K562 (cell line): ENCODE measurements around the gene UNC45A. TPM values are rescaled to one million over a fixed set of nuclear protein-coding genes. Genes with fewer than 3 reads are reported as not detected.

Experiments
- CCAR2 ChIP-seq: fragments of 200-400 bp; formaldehyde crosslinking; IDR thresholded peaks from 2 replicates; pipeline ENCODE4 v1.6.1; 2017; ENCODE audit warnings: mild to moderate bottlenecking, low read depth, low read length
- DMBX1 ChIP-seq: fragments of 250-450 bp; sonication (Bioruptor Pico); IDR thresholded peaks from 2 replicates; pipeline ENCODE4 v1.8.0; 2022; ENCODE audit warnings: inconsistent platforms, mild to moderate bottlenecking, moderate library complexity, borderline replicate concordance
- DPF2 ChIP-seq: fragments of 450-650 bp; IDR thresholded peaks from 2 replicates; pipeline ENCODE4 v1.6.1; 2016
- ESRRA ChIP-seq: fragments of 450-650 bp; IDR thresholded peaks from 2 replicates; pipeline ENCODE4 v1.6.1; 2014; ENCODE audit warnings: low read depth, mild to moderate bottlenecking, moderate library complexity, borderline replicate concordance
- GATAD2B ChIP-seq: fragments of 450-650 bp; IDR thresholded peaks from 2 replicates; pipeline ENCODE4 v1.6.1; 2017; ENCODE audit warnings: mild to moderate bottlenecking, borderline replicate concordance
- KAT8 ChIP-seq: fragments of 450-650 bp; IDR thresholded peaks from 2 replicates; pipeline ENCODE4 v1.6.1; 2016; ENCODE audit warnings: low read depth, mild to moderate bottlenecking
- MTF1 ChIP-seq: fragments of 250-450 bp; sonication (Bioruptor Pico); IDR thresholded peaks from 2 replicates; pipeline ENCODE4 v1.9.0; 2021; ENCODE audit warnings: moderate library complexity, mild to moderate bottlenecking, inconsistent platforms, borderline replicate concordance
- NFIC ChIP-seq: fragments of 450-650 bp; IDR thresholded peaks from 2 replicates; pipeline ENCODE4 v1.6.1; 2017; ENCODE audit warnings: mild to moderate bottlenecking, inconsistent platforms
- NR2C2 ChIP-seq, 2 experiments: fragments of 200-800 bp in 1 of 2; sonication (Bioruptor generic) in 1 of 2; sonication (generic) in 1 of 2; formaldehyde crosslinking in 1 of 2; IDR thresholded peaks; 2 replicates each; pipeline versions ENCODE4 v1.6.1 to v1.8.0; 2016 to 2022; ENCODE audit warnings: mild to moderate bottlenecking in 1 of 2, missing compliant biosample characterization in 1 of 2, missing genetic modification characterization in 1 of 2, missing genetic modification reagents in 1 of 2
- OTX1 ChIP-seq: fragments of 450-650 bp; formaldehyde crosslinking; IDR thresholded peaks from 2 replicates; pipeline ENCODE4 v1.4.0; 2022; ENCODE audit warnings: mild to moderate bottlenecking
- ZFP36 ChIP-seq: fragments of 150-350 bp; IDR thresholded peaks from 2 replicates; pipeline ENCODE4 v1.6.1; 2018; ENCODE audit warnings: low read length, low read depth; ENCODE audit not compliant: partially characterized antibody
- polyA plus RNA-seq, 8 experiments: library from polyadenylated mRNA; depleted of rRNA in 4 of 8; stranded (reverse) in 5 of 8; unstranded in 3 of 8; fragments of >200 nt; fragmentation: Nextera tagmentation in 2 of 8; fragmentation: Illumina TruSeq in 1 of 8; extraction: Ambion mirVana in 2 of 8; extraction: Trizol in 1 of 8; gene quantifications; 2 replicates each; pipeline versions ENCODE4 v1.2.1 to v1.2.3, GENCODE V29; 2011 to 2014; ENCODE audit warnings: inconsistent platforms in 1 of 8, missing spikeins in 1 of 8
- total RNA-seq, 7 experiments: library from RNA; depleted of rRNA in 6 of 7; stranded (reverse); fragments of >200 nt in 6 of 7; fragmentation: Illumina TruSeq in 2 of 7; extraction: Trizol in 2 of 7; gene quantifications; 2 replicates each; pipeline versions ENCODE4 v1.2.1 to v1.2.3, GENCODE V29; 2011 to 2021; ENCODE audit warnings: low replicate concordance in 1 of 7
- TF ChIP-seq, protein P1 (sequence below): fragments of 450-650 bp; IDR thresholded peaks from 2 replicates; pipeline ENCODE4 v1.6.1; 2017; ENCODE audit warnings: antibody characterized with exemption, mild to moderate bottlenecking
- TF ChIP-seq, protein P2 (sequence below), 3 experiments: fragments of 200-800 bp in 1 of 3; sonication (Bioruptor generic) in 1 of 3; sonication (generic) in 1 of 3; formaldehyde crosslinking in 1 of 3; IDR thresholded peaks; 2 replicates each; pipeline versions ENCODE4 v1.6.1 to v1.8.0; 2016 to 2022; ENCODE audit warnings: mild to moderate bottlenecking in 2 of 3, missing compliant biosample characterization in 2 of 3, missing genetic modification characterization in 2 of 3, missing genetic modification reagents in 1 of 3
- TF ChIP-seq, protein P3 (sequence below), 2 experiments: fragments of 450-650 bp; IDR thresholded peaks; 2 replicates each; pipeline ENCODE4 v1.6.1; 2018; ENCODE audit warnings: mild to moderate bottlenecking in 2 of 2, low read depth in 1 of 2; ENCODE audit not compliant: partially characterized antibody in 2 of 2
- TF ChIP-seq, protein P4 (sequence below): sonication (generic); formaldehyde crosslinking; IDR thresholded peaks from 2 replicates; pipeline ENCODE4 v1.8.0; 2022; ENCODE audit warnings: mild to moderate bottlenecking, missing genetic modification reagents
- TF ChIP-seq, protein P5 (sequence below): sonication (generic); formaldehyde crosslinking; IDR thresholded peaks from 2 replicates; pipeline ENCODE4 v1.9.0; 2022; ENCODE audit warnings: mild to moderate bottlenecking, missing genetic modification reagents

Gene UNC45A
- total and polyA plus RNA-seq, 9 of the 15 experiments (the other 6 are each of a cell fraction or from before 2014, with no cell fraction given) = 22.4 to 79.3 (median 43.7) TPM

DNA sequence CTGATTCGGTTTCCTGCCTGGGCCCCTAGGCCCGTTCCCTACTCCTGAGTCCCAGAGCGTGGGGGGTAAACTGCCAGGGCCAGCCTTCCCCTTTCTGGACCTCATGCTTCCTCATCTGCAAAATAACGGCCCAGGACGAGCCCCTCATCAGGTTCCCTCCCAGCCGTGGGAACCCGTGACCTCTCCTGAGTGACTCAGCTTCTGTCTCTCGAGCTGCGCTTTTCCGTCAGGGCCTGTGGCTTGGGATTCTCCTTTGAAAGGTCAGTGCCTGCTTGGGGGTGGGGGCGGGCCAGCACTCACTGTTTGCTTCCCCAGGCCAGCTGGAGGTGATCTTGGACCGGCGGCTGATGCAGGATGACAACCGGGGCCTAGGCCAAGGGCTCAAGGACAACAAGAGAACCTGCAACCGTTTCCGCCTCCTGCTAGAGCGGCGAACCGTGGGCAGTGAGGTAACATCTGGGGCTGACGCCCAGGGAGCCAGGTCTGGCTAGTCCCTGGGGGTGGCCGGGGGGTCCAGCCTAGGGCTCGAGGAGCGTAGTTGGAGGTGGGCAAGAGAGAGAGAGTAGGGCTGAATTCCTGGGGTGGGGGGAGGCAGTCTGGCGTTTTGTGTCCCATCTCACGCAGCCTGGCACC, 19.2 kb upstream of the UNC45A start (continued):
- peak; percentile 70 for TF ChIP-seq DPF2
- TF ChIP-seq OTX1 = no peak
- 0 out of 2 replicates have a peak, but pooled peaks have one; percentile 33 for TF ChIP-seq NR2C2 (CRISPR knock-in tag; IDR thresholded peaks at IDR 0.05)
- TF ChIP-seq NR2C2 (tag; IDR thresholded peaks at IDR 0.05) = peak; percentile 85
- 0 out of 2 replicates have a peak, but pooled peaks have one; percentile 29 for TF ChIP-seq DMBX1 (CRISPR knock-in tag)
- TF ChIP-seq, protein P1, sequence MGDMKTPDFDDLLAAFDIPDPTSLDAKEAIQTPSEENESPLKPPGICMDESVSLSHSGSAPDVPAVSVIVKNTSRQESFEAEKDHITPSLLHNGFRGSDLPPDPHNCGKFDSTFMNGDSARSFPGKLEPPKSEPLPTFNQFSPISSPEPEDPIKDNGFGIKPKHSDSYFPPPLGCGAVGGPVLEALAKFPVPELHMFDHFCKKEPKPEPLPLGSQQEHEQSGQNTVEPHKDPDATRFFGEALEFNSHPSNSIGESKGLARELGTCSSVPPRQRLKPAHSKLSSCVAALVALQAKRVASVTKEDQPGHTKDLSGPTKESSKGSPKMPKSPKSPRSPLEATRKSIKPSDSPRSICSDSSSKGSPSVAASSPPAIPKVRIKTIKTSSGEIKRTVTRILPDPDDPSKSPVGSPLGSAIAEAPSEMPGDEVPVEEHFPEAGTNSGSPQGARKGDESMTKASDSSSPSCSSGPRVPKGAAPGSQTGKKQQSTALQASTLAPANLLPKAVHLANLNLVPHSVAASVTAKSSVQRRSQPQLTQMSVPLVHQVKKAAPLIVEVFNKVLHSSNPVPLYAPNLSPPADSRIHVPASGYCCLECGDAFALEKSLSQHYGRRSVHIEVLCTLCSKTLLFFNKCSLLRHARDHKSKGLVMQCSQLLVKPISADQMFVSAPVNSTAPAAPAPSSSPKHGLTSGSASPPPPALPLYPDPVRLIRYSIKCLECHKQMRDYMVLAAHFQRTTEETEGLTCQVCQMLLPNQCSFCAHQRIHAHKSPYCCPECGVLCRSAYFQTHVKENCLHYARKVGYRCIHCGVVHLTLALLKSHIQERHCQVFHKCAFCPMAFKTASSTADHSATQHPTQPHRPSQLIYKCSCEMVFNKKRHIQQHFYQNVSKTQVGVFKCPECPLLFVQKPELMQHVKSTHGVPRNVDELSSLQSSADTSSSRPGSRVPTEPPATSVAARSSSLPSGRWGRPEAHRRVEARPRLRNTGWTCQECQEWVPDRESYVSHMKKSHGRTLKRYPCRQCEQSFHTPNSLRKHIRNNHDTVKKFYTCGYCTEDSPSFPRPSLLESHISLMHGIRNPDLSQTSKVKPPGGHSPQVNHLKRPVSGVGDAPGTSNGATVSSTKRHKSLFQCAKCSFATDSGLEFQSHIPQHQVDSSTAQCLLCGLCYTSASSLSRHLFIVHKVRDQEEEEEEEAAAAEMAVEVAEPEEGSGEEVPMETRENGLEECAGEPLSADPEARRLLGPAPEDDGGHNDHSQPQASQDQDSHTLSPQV = peak; percentile 93
- peak; percentile 12 for TF ChIP-seq ZFP36
- no peak for TF ChIP-seq MTF1
- TF ChIP-seq, protein P2, sequence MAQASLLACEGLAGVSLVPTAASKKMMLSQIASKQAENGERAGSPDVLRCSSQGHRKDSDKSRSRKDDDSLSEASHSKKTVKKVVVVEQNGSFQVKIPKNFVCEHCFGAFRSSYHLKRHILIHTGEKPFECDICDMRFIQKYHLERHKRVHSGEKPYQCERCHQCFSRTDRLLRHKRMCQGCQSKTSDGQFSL (CRISPR knock-in tag; IDR thresholded peaks at IDR 0.05) = peak; percentile 43; the same call in 1 of the 2 replicates
- TF ChIP-seq, protein P2 (tag; IDR thresholded peaks at IDR 0.05) = no peak
- TF ChIP-seq CCAR2 = no peak
- TF ChIP-seq, protein P3, sequence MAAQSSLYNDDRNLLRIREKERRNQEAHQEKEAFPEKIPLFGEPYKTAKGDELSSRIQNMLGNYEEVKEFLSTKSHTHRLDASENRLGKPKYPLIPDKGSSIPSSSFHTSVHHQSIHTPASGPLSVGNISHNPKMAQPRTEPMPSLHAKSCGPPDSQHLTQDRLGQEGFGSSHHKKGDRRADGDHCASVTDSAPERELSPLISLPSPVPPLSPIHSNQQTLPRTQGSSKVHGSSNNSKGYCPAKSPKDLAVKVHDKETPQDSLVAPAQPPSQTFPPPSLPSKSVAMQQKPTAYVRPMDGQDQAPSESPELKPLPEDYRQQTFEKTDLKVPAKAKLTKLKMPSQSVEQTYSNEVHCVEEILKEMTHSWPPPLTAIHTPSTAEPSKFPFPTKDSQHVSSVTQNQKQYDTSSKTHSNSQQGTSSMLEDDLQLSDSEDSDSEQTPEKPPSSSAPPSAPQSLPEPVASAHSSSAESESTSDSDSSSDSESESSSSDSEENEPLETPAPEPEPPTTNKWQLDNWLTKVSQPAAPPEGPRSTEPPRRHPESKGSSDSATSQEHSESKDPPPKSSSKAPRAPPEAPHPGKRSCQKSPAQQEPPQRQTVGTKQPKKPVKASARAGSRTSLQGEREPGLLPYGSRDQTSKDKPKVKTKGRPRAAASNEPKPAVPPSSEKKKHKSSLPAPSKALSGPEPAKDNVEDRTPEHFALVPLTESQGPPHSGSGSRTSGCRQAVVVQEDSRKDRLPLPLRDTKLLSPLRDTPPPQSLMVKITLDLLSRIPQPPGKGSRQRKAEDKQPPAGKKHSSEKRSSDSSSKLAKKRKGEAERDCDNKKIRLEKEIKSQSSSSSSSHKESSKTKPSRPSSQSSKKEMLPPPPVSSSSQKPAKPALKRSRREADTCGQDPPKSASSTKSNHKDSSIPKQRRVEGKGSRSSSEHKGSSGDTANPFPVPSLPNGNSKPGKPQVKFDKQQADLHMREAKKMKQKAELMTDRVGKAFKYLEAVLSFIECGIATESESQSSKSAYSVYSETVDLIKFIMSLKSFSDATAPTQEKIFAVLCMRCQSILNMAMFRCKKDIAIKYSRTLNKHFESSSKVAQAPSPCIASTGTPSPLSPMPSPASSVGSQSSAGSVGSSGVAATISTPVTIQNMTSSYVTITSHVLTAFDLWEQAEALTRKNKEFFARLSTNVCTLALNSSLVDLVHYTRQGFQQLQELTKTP (IDR thresholded peaks at IDR 0.05; ENCODE audit: low read depth in 1 of 2, partially characterized antibody in 2 of 2) = peak in 1 of 2 experiments; percentile 44
- TF ChIP-seq, protein P4, sequence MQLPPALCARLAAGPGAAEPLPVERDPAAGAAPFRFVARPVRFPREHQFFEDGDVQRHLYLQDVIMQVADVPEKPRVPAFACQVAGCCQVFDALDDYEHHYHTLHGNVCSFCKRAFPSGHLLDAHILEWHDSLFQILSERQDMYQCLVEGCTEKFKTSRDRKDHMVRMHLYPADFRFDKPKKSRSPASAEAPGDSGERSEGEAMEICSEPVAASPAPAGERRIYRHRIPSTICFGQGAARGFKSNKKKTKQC = no peak
- TF ChIP-seq, protein P5, sequence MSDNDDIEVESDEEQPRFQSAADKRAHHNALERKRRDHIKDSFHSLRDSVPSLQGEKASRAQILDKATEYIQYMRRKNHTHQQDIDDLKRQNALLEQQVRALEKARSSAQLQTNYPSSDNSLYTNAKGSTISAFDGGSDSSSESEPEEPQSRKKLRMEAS = peak; percentile 87
- TF ChIP-seq ESRRA = peak; percentile 78
- TF ChIP-seq KAT8 = no peak
- TF ChIP-seq NFIC = peak; percentile 29; the same call in 1 of the 2 replicates
- no peak for TF ChIP-seq GATAD2B
